SK-N-SH (cell line): ENCODE results near the gene MPZL1.

Experiments used
- NFIC ChIP-seq: IDR thresholded peaks from 2 replicates; pipeline ENCODE4 v1.4.0; 2012; ENCODE audit warnings: borderline replicate concordance
- TAF1 ChIP-seq: IDR thresholded peaks from 2 replicates; pipeline ENCODE4 v1.6.1; 2012; ENCODE audit warnings: low read depth, mild to moderate bottlenecking, low read length, moderate library complexity, borderline replicate concordance
- TF ChIP-seq, protein P1 (sequence below): fragments of 200-600 bp; sonication (generic); IDR thresholded peaks from 2 replicates; pipeline ENCODE4 v1.6.1; 2017; ENCODE audit warnings: antibody characterized with exemption, mild to moderate bottlenecking, moderate library complexity

DNA sequence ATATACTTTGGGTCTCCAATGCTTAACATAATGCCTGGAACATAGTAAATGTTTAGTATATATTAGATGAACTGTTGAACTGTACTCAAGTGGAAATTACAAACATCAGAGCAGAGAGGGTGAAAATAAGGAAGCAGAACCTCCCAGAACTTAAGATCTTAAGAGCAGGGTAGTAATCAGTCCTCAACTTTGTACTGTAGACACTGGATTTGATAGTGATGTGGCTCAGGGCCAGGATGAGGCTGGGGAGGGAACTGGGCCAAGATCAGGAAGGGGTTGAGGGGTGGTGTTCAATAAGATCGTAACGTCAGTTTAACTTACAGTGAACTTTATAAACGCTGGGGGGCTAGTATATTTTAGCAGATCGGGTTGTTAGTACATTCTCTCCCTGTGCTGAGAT, 15.4 kb downstream of the MPZL1 start:
- TF ChIP-seq NFIC (no peak), TAF1 (no peak)
- TF ChIP-seq, protein P1, sequence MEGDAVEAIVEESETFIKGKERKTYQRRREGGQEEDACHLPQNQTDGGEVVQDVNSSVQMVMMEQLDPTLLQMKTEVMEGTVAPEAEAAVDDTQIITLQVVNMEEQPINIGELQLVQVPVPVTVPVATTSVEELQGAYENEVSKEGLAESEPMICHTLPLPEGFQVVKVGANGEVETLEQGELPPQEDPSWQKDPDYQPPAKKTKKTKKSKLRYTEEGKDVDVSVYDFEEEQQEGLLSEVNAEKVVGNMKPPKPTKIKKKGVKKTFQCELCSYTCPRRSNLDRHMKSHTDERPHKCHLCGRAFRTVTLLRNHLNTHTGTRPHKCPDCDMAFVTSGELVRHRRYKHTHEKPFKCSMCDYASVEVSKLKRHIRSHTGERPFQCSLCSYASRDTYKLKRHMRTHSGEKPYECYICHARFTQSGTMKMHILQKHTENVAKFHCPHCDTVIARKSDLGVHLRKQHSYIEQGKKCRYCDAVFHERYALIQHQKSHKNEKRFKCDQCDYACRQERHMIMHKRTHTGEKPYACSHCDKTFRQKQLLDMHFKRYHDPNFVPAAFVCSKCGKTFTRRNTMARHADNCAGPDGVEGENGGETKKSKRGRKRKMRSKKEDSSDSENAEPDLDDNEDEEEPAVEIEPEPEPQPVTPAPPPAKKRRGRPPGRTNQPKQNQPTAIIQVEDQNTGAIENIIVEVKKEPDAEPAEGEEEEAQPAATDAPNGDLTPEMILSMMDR: no peak
